HEK293T (cell line): ENCODE data around the gene EPOP.

Experiments
- ARNT ChIP-seq: fragments of 450-650 bp; IDR thresholded peaks from 2 replicates; pipeline ENCODE4 v1.6.1; 2017; ENCODE audit warnings: mild to moderate bottlenecking
- ELF4 ChIP-seq: fragments of 450-650 bp; IDR thresholded peaks from 2 replicates; pipeline ENCODE4 v1.6.1; 2017; ENCODE audit warnings: antibody characterized with exemption
- FOXK2 ChIP-seq: fragments of 450-650 bp; IDR thresholded peaks from 2 replicates; pipeline ENCODE4 v1.6.1; 2016; ENCODE audit warnings: mild to moderate bottlenecking
- FOXM1 ChIP-seq: fragments of 450-650 bp; IDR thresholded peaks from 2 replicates; pipeline ENCODE4 v1.6.1; 2017; ENCODE audit warnings: mild to moderate bottlenecking, borderline replicate concordance
- HDGF ChIP-seq: fragments of 450-650 bp; IDR thresholded peaks from 2 replicates; pipeline ENCODE4 v1.6.1; 2017; ENCODE audit warnings: antibody characterized with exemption, borderline replicate concordance
- L3MBTL2 ChIP-seq: fragments of 450-650 bp; conservative IDR thresholded peaks from 2 replicates; pipeline ENCODE4 v1.6.1; 2016; ENCODE audit warnings: mild to moderate bottlenecking
- LEF1 ChIP-seq: fragments of 450-650 bp; IDR thresholded peaks from 2 replicates; pipeline ENCODE4 v1.6.1; 2017; ENCODE audit warnings: mild to moderate bottlenecking, borderline replicate concordance
- SP1 ChIP-seq: fragments of 450-650 bp; IDR thresholded peaks from 2 replicates; pipeline ENCODE4 v1.6.1; 2017
- SUZ12 ChIP-seq: fragments of 450-650 bp; IDR thresholded peaks from 2 replicates; pipeline ENCODE4 v1.6.1; 2016; ENCODE audit warnings: mild to moderate bottlenecking
- TARDBP ChIP-seq: fragments of 450-650 bp; IDR thresholded peaks from 2 replicates; pipeline ENCODE4 v1.6.1; 2016

DNA sequence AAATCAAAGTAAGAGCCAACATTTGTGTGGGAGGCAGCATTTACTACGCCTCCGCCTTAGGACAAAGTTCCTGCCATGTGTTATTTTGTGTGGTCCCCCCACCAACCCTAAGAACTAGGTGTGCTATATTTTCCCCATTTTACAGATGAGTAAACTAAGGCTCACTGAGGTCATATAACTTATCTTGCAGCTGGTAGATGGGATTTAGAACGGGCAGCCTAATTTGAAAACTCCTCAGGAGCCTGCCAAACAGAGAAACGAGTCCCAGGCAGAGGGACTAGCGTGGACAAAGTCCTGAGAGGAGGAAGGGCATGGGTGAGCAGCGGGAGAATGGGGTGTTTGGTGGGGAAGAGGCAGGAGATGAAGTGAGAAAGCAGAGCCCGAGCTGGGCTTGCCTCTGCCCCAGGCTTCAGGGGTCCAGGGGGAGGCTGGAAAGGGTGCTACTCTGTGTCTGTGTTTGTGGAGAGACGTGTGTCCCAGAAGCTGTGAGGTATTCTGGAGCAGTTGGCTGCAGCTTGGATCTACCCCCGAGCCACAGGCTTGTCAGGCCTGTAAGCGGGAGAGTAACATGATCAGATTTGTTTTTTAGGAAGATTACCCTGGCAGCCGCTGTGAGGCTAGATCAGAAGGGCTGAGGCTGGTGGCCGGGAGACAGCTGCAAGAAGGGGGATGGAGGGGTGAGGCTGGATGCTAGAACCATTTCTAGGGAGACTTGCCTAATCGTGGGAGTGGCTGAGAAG lies 35.3 kb upstream of the EPOP start:
- TF ChIP-seq HDGF (no peak), FOXM1 (no peak), ELF4 (no peak), ARNT (no peak), SP1 (no peak), TARDBP (no peak), LEF1 (no peak), FOXK2 (no peak), SUZ12 (no peak), L3MBTL2 (no peak)
